ENCODE results near the gene CCSER2.
"Not testable (repeated sequence)": the region's sequence is repeated elsewhere in the genome, so short reads cannot be mapped to it uniquely, and the experiment has no call there.

Gene CCSER2

GRCh38 chr10:84405662-84406061 lies 77.3 kb downstream of the CCSER2 start:
- no peak for TF ChIP-seq ZNF274 (IDR thresholded peaks at IDR 0.05; ENCODE audit: low read depth, low read length)
- H3K4me3 ChIP-seq (ENCODE audit: low read length): no peak overlapping the region

GRCh38 chr10:84406561-84406960 lies 78.2 kb downstream of the CCSER2 start:
- no peak overlapping the region for H3K4me3 ChIP-seq (ENCODE audit: low read length)
- no peak for TF ChIP-seq ZNF274 (IDR thresholded peaks at IDR 0.05; ENCODE audit: low read depth, low read length)

- TF ChIP-seq ZNF274 (IDR thresholded peaks at IDR 0.05; ENCODE audit: low read depth, low read length): no peak
- H3K4me3 ChIP-seq (ENCODE audit: low read length): no peak overlapping the region
Measured at GRCh38 chr10:84407388-84408049, 79.1 kb downstream of the CCSER2 start.

GRCh38 chr10:84412482-84412881 lies 84.1 kb downstream of the CCSER2 start:
- no peak for TF ChIP-seq ZNF274 (IDR thresholded peaks at IDR 0.05; ENCODE audit: low read depth, low read length)
- no peak overlapping the region for H3K4me3 ChIP-seq (ENCODE audit: low read length)

GRCh38 chr10:84414110-84414509 lies 85.7 kb downstream of the CCSER2 start:
- not testable (repeated sequence) for H3K4me3 ChIP-seq (ENCODE audit: low read length)

- H3K4me3 ChIP-seq (ENCODE audit: low read length): no peak overlapping the region
- TF ChIP-seq ZNF274 (IDR thresholded peaks at IDR 0.05; ENCODE audit: low read depth, low read length): no peak
Measured at GRCh38 chr10:84415539-84416244, 87.3 kb downstream of the CCSER2 start.

- H3K4me3 ChIP-seq (ENCODE audit: low read length): no peak overlapping the region
- TF ChIP-seq ZNF274 (IDR thresholded peaks at IDR 0.05; ENCODE audit: low read depth, low read length): no peak
Measured at GRCh38 chr10:84416245-84416555, 87.8 kb downstream of the CCSER2 start.

- TF ChIP-seq ZNF274 (IDR thresholded peaks at IDR 0.05; ENCODE audit: low read depth, low read length): no peak
Measured at GRCh38 chr10:84423719-84424118, 95.3 kb downstream of the CCSER2 start.

GRCh38 chr10:84424731-84425167 lies 96.4 kb downstream of the CCSER2 start:
- TF ChIP-seq ZNF274 (IDR thresholded peaks at IDR 0.05; ENCODE audit: low read depth, low read length): no peak
- H3K4me3 ChIP-seq (ENCODE audit: low read length): no peak overlapping the region

More at GRCh38 chr10:84423719-84424118, 95.3 kb downstream of the CCSER2 start:
- no peak overlapping the region for H3K4me3 ChIP-seq (ENCODE audit: low read length)

GRCh38 chr10:84427903-84428650 lies 99.7 kb downstream of the CCSER2 start:
- TF ChIP-seq ZNF274 (IDR thresholded peaks at IDR 0.05; ENCODE audit: low read depth, low read length): no peak
- H3K4me3 ChIP-seq (ENCODE audit: low read length): no peak overlapping the region

- TF ChIP-seq ZNF274 (IDR thresholded peaks at IDR 0.05; ENCODE audit: low read depth, low read length): no peak
Measured at GRCh38 chr10:84428711-84429110, 100.3 kb downstream of the CCSER2 start.

GRCh38 chr10:84429926-84430520 lies 101.6 kb downstream of the CCSER2 start:
- TF ChIP-seq ZNF274 (IDR thresholded peaks at IDR 0.05; ENCODE audit: low read depth, low read length): no peak
- H3K4me3 ChIP-seq (ENCODE audit: low read length): no peak overlapping the region

More at GRCh38 chr10:84428711-84429110, 100.3 kb downstream of the CCSER2 start:
- H3K4me3 ChIP-seq (ENCODE audit: low read length): no peak overlapping the region

GRCh38 chr10:84432891-84433290 lies 104.5 kb downstream of the CCSER2 start:
- no peak for TF ChIP-seq ZNF274 (IDR thresholded peaks at IDR 0.05; ENCODE audit: low read depth, low read length)
- no peak overlapping the region for H3K4me3 ChIP-seq (ENCODE audit: low read length)

- H3K4me3 ChIP-seq (ENCODE audit: low read length): no peak overlapping the region
- no peak for TF ChIP-seq ZNF274 (IDR thresholded peaks at IDR 0.05; ENCODE audit: low read depth, low read length)
Measured at GRCh38 chr10:84440781-84441180, 112.4 kb downstream of the CCSER2 start.

Data from GM08714 (cell line).